Endothelial cell of umbilical vein (primary cell): ENCODE measurements around the gene NPDC1. TPM values are rescaled to one million over a fixed set of nuclear protein-coding genes. Genes with fewer than 3 reads are reported as not detected.

ENCODE experiments used
- BruUV-seq: library from RNA; stranded (reverse); fragments of 400-500 nt; replicated peaks from 2 replicates; lab custom pipeline; 2021; lab: Mats Ljungman, UMichigan
- CTCF ChIA-PET: fragments of 300-600, 350-600 bp; sonication (Branson Sonifier 250); formaldehyde crosslinking; loops from one replicate; lab custom pipeline; 2021; ENCODE audit warnings: antibody characterized with exemption, inconsistent platforms; lab: Charles Lee
- POLR2A ChIA-PET: fragments of 300-600, 350-600 bp; sonication (Branson Sonifier 250); formaldehyde crosslinking; loops from one replicate; lab custom pipeline; 2021; ENCODE audit warnings: antibody characterized with exemption, inconsistent platforms; lab: Charles Lee
- DNase-seq: peaks from one replicate; pipeline ENCODE4 v3.0.0-alpha.2; 2011; ENCODE audit warnings: low read depth, low spot score
- FAIRE-seq: peaks from 2 replicates; lab custom pipeline; 2011; peaks lifted over from hg19 to GRCh38; lab: Jason Lieb, UNC
- H2AFZ ChIP-seq: 2 replicates; pipeline ENCODE4 v1.6.0; 2012; ENCODE audit warnings: low read depth, low read length, control low read depth, inconsistent platforms
- H3K27ac ChIP-seq: 2 replicates; pipeline ENCODE4 v1.5.1; 2011; ENCODE audit warnings: low read depth, mild to moderate bottlenecking, control low read depth, low read length, moderate library complexity; ENCODE audit not compliant: insufficient read depth
- H3K27me3 ChIP-seq, 2 experiments: 2 replicates each; pipeline versions ENCODE4 v1.6.0 to v1.6.1; 2011; ENCODE audit warnings: low read length in 2 of 2, mixed read lengths in 1 of 2; ENCODE audit not compliant: control insufficient read depth in 2 of 2, insufficient read depth in 2 of 2
- H3K36me3 ChIP-seq, 2 experiments: 2 replicates in 1 of 2; 3 replicates in 1 of 2; pipeline ENCODE4 v1.5.1; 2011; ENCODE audit warnings: low read length in 2 of 2, mild to moderate bottlenecking in 1 of 2, moderate library complexity in 1 of 2; ENCODE audit not compliant: control insufficient read depth in 2 of 2, insufficient read depth in 2 of 2; ENCODE audit errors: extremely low read depth in 1 of 2
- H3K4me1 ChIP-seq: 3 replicates; pipeline ENCODE4 v1.5.1; 2011; ENCODE audit warnings: mild to moderate bottlenecking, low read length; ENCODE audit not compliant: control insufficient read depth, insufficient read depth; ENCODE audit errors: extremely low read depth
- H3K4me2 ChIP-seq: 2 replicates; pipeline ENCODE4 v1.6.1; 2011; ENCODE audit warnings: low read length, control low read depth, mixed read lengths; ENCODE audit not compliant: insufficient read depth
- H3K4me3 ChIP-seq, 3 experiments: fragments of 200-600 bp in 1 of 3; sonication (generic), shearing (Covaris generic) in 1 of 3; replicated peaks in 1 of 3; 2 replicates each; pipeline ENCODE4 v1.5.1; 2011 to 2016; ENCODE audit warnings: control low read depth in 3 of 3, low read length in 3 of 3, mild to moderate bottlenecking in 2 of 3, inconsistent platforms in 1 of 3, low read depth in 1 of 3, moderate library complexity in 1 of 3; ENCODE audit not compliant: insufficient read depth in 1 of 3
- H3K79me2 ChIP-seq: 2 replicates; pipeline ENCODE4 v1.6.0; 2012; ENCODE audit warnings: low read length, inconsistent platforms; ENCODE audit not compliant: control insufficient read depth, insufficient read depth
- H3K9ac ChIP-seq: replicated peaks from 2 replicates; pipeline ENCODE3; 2011; ENCODE audit warnings: low read length, control low read depth; ENCODE audit not compliant: insufficient read depth; ENCODE audit errors: extremely low read depth
- H3K9me1 ChIP-seq: replicated peaks from 3 replicates; pipeline ENCODE4 v1.6.0; 2011; ENCODE audit warnings: mild to moderate bottlenecking, low read length; ENCODE audit not compliant: control insufficient read depth, insufficient read depth; ENCODE audit errors: extremely low read depth
- H3K9me3 ChIP-seq: replicated peaks from 2 replicates; pipeline ENCODE4 v1.5.1; 2012; ENCODE audit warnings: low read length, inconsistent platforms; ENCODE audit not compliant: control insufficient read depth, insufficient read depth
- H4K20me1 ChIP-seq: replicated peaks from 2 replicates; pipeline ENCODE3; 2011; ENCODE audit warnings: mild to moderate bottlenecking, low read length; ENCODE audit not compliant: control insufficient read depth, insufficient read depth; ENCODE audit errors: extremely low read depth
- CTCF ChIP-seq, 2 donors: IDR thresholded peaks; 1 replicate in 1 of 2; 2 replicates in 1 of 2; pipeline ENCODE4 v1.5.1; 2011; ENCODE audit warnings: low read length in 2 of 2, mild to moderate bottlenecking in 2 of 2, moderate library complexity in 2 of 2, control low read depth in 1 of 2, inconsistent platforms in 1 of 2, low read depth in 1 of 2; ENCODE audit not compliant: insufficient read depth in 1 of 2; ENCODE audit errors: extremely low read depth in 1 of 2
- EZH2 ChIP-seq: IDR thresholded peaks from 2 replicates; pipeline ENCODE4 v1.6.1; 2012; ENCODE audit warnings: borderline replicate concordance, low read depth, mild to moderate bottlenecking, moderate library complexity, low read length, inconsistent platforms; ENCODE audit not compliant: severe bottlenecking
- FOS ChIP-seq: IDR thresholded peaks from 2 replicates; pipeline ENCODE4 v1.6.1; 2011; ENCODE audit warnings: mild to moderate bottlenecking, low read length, moderate library complexity, borderline replicate concordance; ENCODE audit not compliant: insufficient read depth
- GATA2 ChIP-seq: IDR thresholded peaks from 2 replicates; pipeline ENCODE4 v1.7.0; 2011; ENCODE audit warnings: low read depth, mild to moderate bottlenecking, moderate library complexity, mixed read lengths, low read length; ENCODE audit not compliant: insufficient read length, insufficient read depth
- JUN ChIP-seq: IDR thresholded peaks from 2 replicates; pipeline ENCODE4 v1.6.1; 2011; ENCODE audit warnings: borderline replicate concordance, low read depth; ENCODE audit not compliant: insufficient read length, insufficient read depth
- MYC ChIP-seq: IDR thresholded peaks from one replicate; pipeline ENCODE4 v1.6.1; 2011; ENCODE audit warnings: mild to moderate bottlenecking, low read depth, low read length
- POLR2A ChIP-seq: IDR thresholded peaks from 2 replicates; pipeline ENCODE4 v1.6.1; 2012; ENCODE audit warnings: low read depth, mild to moderate bottlenecking, control low read depth, low read length
- POLR2AphosphoS5 ChIP-seq: IDR thresholded peaks from 2 replicates; pipeline ENCODE4 v1.6.1; 2012; ENCODE audit warnings: low read depth, mild to moderate bottlenecking, control low read depth, low read length, moderate library complexity; ENCODE audit not compliant: insufficient read depth
- dilution Hi-C: fragments of 300-500 bp; cut with MboI; formaldehyde crosslinking; loops from one replicate; pipeline ENCODE4 v1.15.0; 2019; ENCODE audit warnings: low sequenced_read_pairs; ENCODE audit not compliant: extremely low pct_ligation_motif_present
- intact Hi-C: fragments of 100-400 bp; cut with micrococcal nuclease; formaldehyde crosslinking; loops from one replicate; pipeline ENCODE4 v1.10.0; 2022
- polyA plus RNA-seq, 4 experiments: library from polyadenylated mRNA; depleted of rRNA in 3 of 4; stranded (reverse) in 3 of 4; unstranded in 1 of 4; fragments of >200 nt; gene quantifications; 2 replicates each; pipeline versions ENCODE4 v1.2.1 to v1.2.3, GENCODE V29; 2011 to 2012; ENCODE audit warnings: missing spikeins in 1 of 4
- total RNA-seq: library from RNA; stranded (reverse); gene quantifications from 2 replicates; pipeline ENCODE4 v1.2.3, GENCODE V29; 2021
- TF ChIP-seq, protein P1 (sequence below): IDR thresholded peaks from 2 replicates; pipeline ENCODE4 v1.6.1; 2011; ENCODE audit not compliant: insufficient read depth, insufficient read length

Gene NPDC1
- total and polyA plus RNA-seq, 2 donors (not counting 3 experiments of a cell fraction or from before 2014, with no cell fraction given): 115 to 181 TPM

DNA sequence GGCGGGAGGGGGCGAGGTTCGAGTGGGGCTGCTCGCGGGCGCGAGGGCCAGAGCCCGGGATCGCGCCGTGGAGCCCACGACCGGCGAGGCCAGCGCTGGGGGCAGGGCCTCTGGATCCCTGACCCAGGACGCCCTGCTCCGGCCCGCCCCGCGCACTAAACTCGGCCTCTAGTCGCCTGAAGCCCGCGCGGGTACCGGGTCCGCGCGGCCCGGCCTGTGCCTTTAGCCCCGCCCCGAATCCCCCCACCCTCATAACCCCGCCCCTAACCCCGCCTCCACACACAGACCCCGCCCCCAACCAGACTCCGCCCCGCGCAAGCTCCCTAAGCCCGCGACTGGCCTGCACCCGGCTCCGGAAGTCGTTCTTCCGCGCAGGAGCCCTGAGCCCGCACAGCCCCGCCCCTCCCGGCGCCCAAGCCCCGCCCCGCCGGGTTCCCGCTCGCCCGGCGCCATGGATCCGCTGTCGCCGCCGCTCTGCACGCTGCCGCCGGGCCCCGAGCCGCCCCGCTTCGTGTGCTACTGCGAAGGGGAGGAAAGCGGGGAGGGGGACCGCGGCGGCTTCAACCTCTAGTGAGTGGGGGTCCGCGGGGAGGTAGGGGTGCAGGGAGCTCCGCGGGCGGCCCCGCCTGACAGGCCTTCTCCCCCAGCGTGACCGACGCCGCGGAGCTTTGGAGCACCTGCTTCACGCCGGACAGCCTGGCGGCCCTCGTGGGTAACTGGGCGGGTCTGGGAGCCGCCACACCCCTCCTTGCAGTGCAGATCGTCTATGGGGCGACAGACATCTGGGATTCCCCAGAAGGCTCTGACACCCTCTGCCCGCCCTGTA is 53.8 kb downstream of the NPDC1 start, which contains the start of gene PAXX:
Gene PAXX, plus strand, starts transcription at position 430 of the 826 bp plus-strand sequence. Its CDS starts 22 bp downstream, at position 452.
- BruUV-seq: TSS peak; percentile 70

GRCh38 chr9:136990242-136990911 is 55.6 kb downstream of the NPDC1 start:
- dilution Hi-C loops: no loop called here
- Histone ChIP-seq H3K4me1 (peaks cover 7% of the 10 kb centered on the region), H3K27me3 (peaks cover 0 to 4% of the 10 kb centered on the region in 2 experiments), H4K20me1 (no peaks in the 10 kb centered on the region), H3K36me3 (no peaks in the 10 kb centered on the region), H3K9me3 (no peaks in the 10 kb centered on the region), H2AFZ (no peak overlapping the region), H3K4me3 (no peak overlapping the region), H3K79me2 (peaks cover 9% of the 10 kb centered on the region), H3K27ac (no peak overlapping the region), H3K4me2 (no peak overlapping the region), H3K9me1 (no peaks in the 10 kb centered on the region), H3K9ac (no peak overlapping the region)
- TF ChIP-seq JUN (no peak), POLR2AphosphoS5 (no peak), POLR2A (no peak), FOS (no peak), GATA2 (no peak), MYC (no peak), EZH2 (no peak), CTCF (IDR thresholded peaks at IDR 0.05; ENCODE audit: extremely low read depth in 1 of 2, insufficient read depth in 1 of 2, low read depth in 1 of 2, low read length in 2 of 2) (no peak)
- TF ChIP-seq, protein P1, sequence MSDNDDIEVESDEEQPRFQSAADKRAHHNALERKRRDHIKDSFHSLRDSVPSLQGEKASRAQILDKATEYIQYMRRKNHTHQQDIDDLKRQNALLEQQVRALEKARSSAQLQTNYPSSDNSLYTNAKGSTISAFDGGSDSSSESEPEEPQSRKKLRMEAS: no peak
- ChIA-PET CTCF (no interaction called here), POLR2A (no interaction called here)
- intact Hi-C loops: loop anchor here (5.0 kb wide), 1 partner anchor 43 kb away; the partner anchor contains the start of gene C8G
- FAIRE-seq (no peak), DNase-seq (no peak)
- no TSS peak for BruUV-seq

More for the DNA sequence above, 53.8 kb downstream of the NPDC1 start, which contains the start of gene PAXX:
- ChIA-PET POLR2A (interaction anchor here (0.6 to 1.0 kb wide), 4 partner anchors 14 to 624 kb away, joined by 3 to 8 read pairs (median 3); no protein-coding TSS in a partner anchor), CTCF (interaction anchor here (0.9 to 1.8 kb wide), 10 partner anchors 10 to 150 kb away, joined by 3 to 6 read pairs (median 4); partner anchors contain the start of genes AJM1, FBXW5, FUT7 and LCNL1)
- intact Hi-C loops: loop anchor here (1.0 to 5.0 kb wide), 2 partner anchors 14 to 45 kb away; partner anchors contain the start of gene C8G
- Histone ChIP-seq H3K9me1 (no peaks in the 10 kb centered on the region), H3K27ac (peak within 1 kb of the TSS; percentile 25), H2AFZ (peak within 1 kb of the TSS; percentile 52), H3K9ac (peak within 1 kb of the TSS; percentile 30), H4K20me1 (no peaks in the 10 kb centered on the region), H3K9me3 (no peaks in the 10 kb centered on the region), H3K4me3 (peak within 1 kb of the TSS; percentile 47 to 56 (median 54)), H3K36me3 (no peaks in the 10 kb centered on the region), H3K4me2 (peak within 1 kb of the TSS; percentile 86), H3K79me2 (peaks cover 9% of the 10 kb centered on the region), H3K27me3 (no peaks in the 10 kb centered on the region), H3K4me1 (peaks cover 18% of the 10 kb centered on the region)
- no peak for TF ChIP-seq GATA2
- peak; percentile 68 for TF ChIP-seq POLR2AphosphoS5
- DNase-seq (peak; percentile 80), FAIRE-seq (peak; percentile 73)
- dilution Hi-C loops: no loop called here
